Germinal center (tissue), 1 donor: ENCODE measurements around the gene SDF4.
"Not testable (repeated sequence)": the region's sequence is repeated elsewhere in the genome, so short reads cannot be mapped to it uniquely, and the experiment has no call there.

ENCODE experiments used
- DNase-seq: peaks from one replicate; pipeline ENCODE4 v3.0.0; 2012; ENCODE audit warnings: mixed read lengths, low spot score

SDF4 gene

GRCh38 chr1:1197551-1198422 lies 34.0 kb downstream of the SDF4 start:
- no peak for DNase-seq

GRCh38 chr1:1197188-1197500 lies 34.7 kb downstream of the SDF4 start:
- DNase-seq, result no peak

GRCh38 chr1:1196431-1197187 lies 35.2 kb downstream of the SDF4 start:
- no peak for DNase-seq

- DNase-seq, result not testable (repeated sequence)
Observed at GRCh38 chr1:1195726-1196125, 36.1 kb downstream of the SDF4 start.

GRCh38 chr1:1194723-1195122 lies 37.1 kb downstream of the SDF4 start:
- no peak for DNase-seq

GRCh38 chr1:1191734-1192133 lies 40.1 kb downstream of the SDF4 start:
- no peak for DNase-seq

- no peak for DNase-seq
Observed at GRCh38 chr1:1189111-1189510, 42.7 kb downstream of the SDF4 start.

GRCh38 chr1:1187938-1188337 lies 43.9 kb downstream of the SDF4 start:
- no peak for DNase-seq

- DNase-seq, result no peak
Observed at GRCh38 chr1:1185101-1185765, 46.6 kb downstream of the SDF4 start.

GRCh38 chr1:1183833-1184775 lies 47.7 kb downstream of the SDF4 start:
- no peak for DNase-seq

- no peak for DNase-seq
Observed at GRCh38 chr1:1183221-1183747, 48.5 kb downstream of the SDF4 start.

- no peak for DNase-seq
Observed at GRCh38 chr1:1182491-1183220, 49.1 kb downstream of the SDF4 start.

GRCh38 chr1:1181938-1182410 lies 49.8 kb downstream of the SDF4 start:
- DNase-seq, result no peak

- DNase-seq, result no peak
Observed at GRCh38 chr1:1181129-1181937, 50.5 kb downstream of the SDF4 start.

- DNase-seq, result no peak
Observed at GRCh38 chr1:1179983-1180861, 51.6 kb downstream of the SDF4 start.

- no peak for DNase-seq
Observed at GRCh38 chr1:1179346-1179982, 52.3 kb downstream of the SDF4 start.

GRCh38 chr1:1178794-1179331 lies 52.9 kb downstream of the SDF4 start:
- no peak for DNase-seq
